ENCODE data around the gene EVC. TPM values are rescaled to one million over a fixed set of nuclear protein-coding genes. Genes with fewer than 3 reads are reported as not detected.

The EVC gene
- total and polyA plus RNA-seq, 2 of the 8 experiments (the other 6 are each of a cell fraction or from before 2014, with no cell fraction given) = 2.6 to 9.8 TPM

DNA sequence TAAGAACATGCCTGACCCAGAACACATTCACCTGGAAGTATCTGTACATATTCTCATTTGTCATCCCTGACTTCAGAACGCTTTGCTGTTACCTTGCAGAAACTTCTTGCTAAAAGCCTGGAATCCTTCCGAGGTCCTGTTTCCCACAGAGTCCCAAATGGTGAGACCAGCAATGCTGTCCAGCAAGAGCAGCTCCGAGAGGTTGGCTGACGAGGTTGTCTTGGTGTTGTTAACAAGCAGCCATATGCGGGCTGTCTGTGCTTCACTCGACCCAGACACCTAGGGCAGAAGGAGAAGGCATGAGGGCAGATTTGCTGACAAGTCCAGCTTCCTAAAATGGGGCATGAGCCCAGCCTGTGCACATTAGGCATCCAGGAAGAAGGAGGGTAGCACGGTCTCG is 21.9 kb upstream of the EVC start (continued):
- no peak for TF ChIP-seq ATF3 (IDR thresholded peaks at IDR 0.05; ENCODE audit: insufficient read depth, low read depth, low read length)
- TF ChIP-seq CHD2 (IDR thresholded peaks at IDR 0.05; ENCODE audit: low read length) = no peak
- TF ChIP-seq, protein P1, sequence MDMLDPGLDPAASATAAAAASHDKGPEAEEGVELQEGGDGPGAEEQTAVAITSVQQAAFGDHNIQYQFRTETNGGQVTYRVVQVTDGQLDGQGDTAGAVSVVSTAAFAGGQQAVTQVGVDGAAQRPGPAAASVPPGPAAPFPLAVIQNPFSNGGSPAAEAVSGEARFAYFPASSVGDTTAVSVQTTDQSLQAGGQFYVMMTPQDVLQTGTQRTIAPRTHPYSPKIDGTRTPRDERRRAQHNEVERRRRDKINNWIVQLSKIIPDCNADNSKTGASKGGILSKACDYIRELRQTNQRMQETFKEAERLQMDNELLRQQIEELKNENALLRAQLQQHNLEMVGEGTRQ (IDR thresholded peaks at IDR 0.05; ENCODE audit: low read length) = no peak
- no peak for TF ChIP-seq KDM4A (IDR thresholded peaks at IDR 0.05; ENCODE audit: low read depth, low read length, severe bottlenecking)

Measured in H1 (cell line).